Psoas muscle (tissue), 8 donors: Measurements from ENCODE around the gene XPA. TPM values are rescaled to one million over a fixed set of nuclear protein-coding genes. Genes with fewer than 3 reads are reported as not detected.
A peak's percentile ranks its signal among the peaks of the same experiment; 100 is the strongest.
"Not testable (repeated sequence)": the region's sequence is repeated elsewhere in the genome, so short reads cannot be mapped to it uniquely, and the experiment has no call there.

Experiments
- ATAC-seq, 4 donors: fragments of 200-7000 bp; cut with Tn5 transposase; one replicate each; pipeline ENCODE4 v1.9.1; 2020; ENCODE audit warnings: moderate library complexity in 3 of 4, mild to moderate bottlenecking in 2 of 4
- DNase-seq, 2 donors: peaks; one replicate each; pipeline ENCODE4 v3.0.0-alpha.2; 2020
- H3K27ac ChIP-seq: fragments of 200-600 bp; one replicate; pipeline ENCODE4 v1.8.0; 2022
- H3K27me3 ChIP-seq, 3 donors: fragments of 200-600 bp in 1 of 3; one replicate each; pipeline versions ENCODE4 v1.6.1 to v1.8.0; 2013 to 2022; ENCODE audit warnings: low read length in 2 of 3, mild to moderate bottlenecking in 2 of 3, moderate library complexity in 1 of 3; ENCODE audit not compliant: insufficient read depth in 3 of 3
- H3K36me3 ChIP-seq, 2 donors: fragments of 200-600 bp in 1 of 2; one replicate each; pipeline versions ENCODE4 v1.6.1 to v1.8.0; 2013 to 2022; ENCODE audit warnings: low read depth in 1 of 2, mild to moderate bottlenecking in 1 of 2, moderate library complexity in 1 of 2; ENCODE audit not compliant: insufficient read depth in 1 of 2
- H3K4me1 ChIP-seq: fragments of 200-600 bp; one replicate; pipeline ENCODE4 v1.8.0; 2022
- H3K4me3 ChIP-seq: fragments of 200-600 bp; one replicate; pipeline ENCODE4 v1.8.0; 2022; ENCODE audit warnings: mild to moderate bottlenecking
- H3K9me3 ChIP-seq: fragments of 200-600 bp; one replicate; pipeline ENCODE4 v1.8.0; 2022
- CTCF ChIP-seq: fragments of 200-600 bp; IDR thresholded peaks from one replicate; pipeline ENCODE4 v1.8.0; 2022; ENCODE audit warnings: antibody characterized with exemption
- WGBS, 3 donors: extraction: QIAGEN DNeasy Blood & Tissue Kit; methylation state at CpG; one replicate each; pipeline versions ENCODE4 v1.1.6 to v1.1.7; 2013; 5-methylcytosine and 5-hydroxymethylcytosine counted together
- intact Hi-C, 2 donors: fragments of 100-400 bp; cut with DNase I; formaldehyde crosslinking; loops; one replicate each; pipeline versions ENCODE4 v1.11.0 to v1.14.2; 2022
- long read RNA-seq, 2 donors: library from polyadenylated mRNA; unstranded; transcript quantifications; one replicate each; pipeline ENCODE4 v2.0.0, GENCODE V29; 2021
- polyA plus RNA-seq, 3 donors: library from polyadenylated mRNA; stranded (reverse); fragments of 200-250 nt; gene quantifications; one replicate each; pipeline ENCODE4 v1.2.3, GENCODE V29; 2013
- total RNA-seq, 4 donors: library from RNA; stranded (reverse); fragmentation: NEBNext Ultra II Directional in 2 of 4; extraction: Animal tissue kit (Norgen Biotek cat#: 25700) in 2 of 4; gene quantifications; one replicate each; pipeline versions ENCODE4 v1.2.1 to v1.2.4, GENCODE V29; 2021 to 2023
- donor health status: healthy with polysubstance abuse.
- donor health status: DM: no; HTN: no; CAD: no; lungs with moderate emphysema.
- donor health status: Bipolar disorder and iron deficiency.
- donor health status: healthy.
- donor health status: DM: yes; HTN: yes; CAD: no.
- donor health status: DM: no; HTN: no; CAD: no.
- donor health status: DM: no; HTN: no; CAD: no.
- donor health status: DM: yes; HTN: yes; CAD: no.

Gene XPA
- total RNA-seq, result 10 to 100 TPM in 3 of 4 donors, 1 to 10 TPM in 1; 9.0 to 17.6 (median 10.9) TPM
- polyA plus RNA-seq, result 10 to 100 TPM in 1 of 3 donors, 1 to 10 TPM in 2; 5.2 to 12.8 (median 8.5) TPM
- long read RNA-seq, donor 1, partial matches to known transcripts, result 0 of 7 reads
- long read RNA-seq, donor 1, other reads (novel, unspliced or antisense), result 4 of 7 reads
- long read RNA-seq, donor 2, transcript XPA-201 (6 exons, 1,417 nt), result major isoform, 13 of 26 reads
- long read RNA-seq, donor 2, partial matches to known transcripts, result 7 of 26 reads
- long read RNA-seq, donor 2, other reads (novel, unspliced or antisense), result 6 of 26 reads

DNA sequence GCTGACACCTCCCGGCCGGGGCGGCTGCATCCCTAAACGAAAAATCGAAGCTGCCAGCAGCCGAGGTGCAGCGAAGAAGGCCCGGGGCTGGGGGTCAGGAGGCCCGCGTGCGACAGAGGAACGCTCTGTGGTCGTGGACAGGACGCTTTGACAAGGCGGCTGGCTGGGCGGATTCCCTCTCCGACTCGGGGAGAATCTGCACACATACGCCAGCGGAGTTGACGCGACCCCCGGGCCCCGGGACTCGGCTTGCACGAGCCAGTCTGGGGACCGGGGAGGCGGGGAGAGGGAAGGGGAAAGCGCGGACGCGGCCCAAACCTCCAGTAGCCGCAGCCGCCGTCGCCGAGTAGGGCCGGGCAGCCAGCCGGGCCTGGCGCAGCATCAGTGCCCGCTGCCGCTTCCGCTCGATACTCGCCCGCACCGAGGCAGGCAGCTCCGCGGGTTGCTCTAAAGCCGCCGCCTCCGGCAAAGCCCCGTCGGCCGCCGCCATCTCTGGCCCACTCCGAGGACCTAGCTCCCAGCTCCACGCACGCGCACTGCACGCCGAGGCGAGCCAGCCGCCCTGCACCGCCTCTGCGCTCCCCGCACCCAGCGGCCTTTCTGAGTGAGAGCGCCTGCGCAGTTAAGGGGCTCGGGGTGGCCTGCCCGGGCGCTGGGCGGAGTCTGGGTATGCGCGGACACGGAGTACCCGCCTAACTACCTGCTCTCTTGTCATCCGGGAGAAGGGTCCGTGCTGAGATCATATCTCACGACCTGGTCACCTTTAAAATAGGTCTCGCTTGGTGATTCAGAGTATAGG, at the start of gene XPA:
XPA (minus strand) TSS at position 538 of the 799 bp plus-strand sequence; CDS start at position 490, 48 bp downstream.
- no peak for TF ChIP-seq CTCF
- H3K9me3 ChIP-seq, result no peaks in the 10 kb centered on the region
- H3K4me1 ChIP-seq, result peaks cover 29% of the 10 kb centered on the region
- ATAC-seq (peak; percentile 99), DNase-seq (peak; percentile 98 to 99)
- WGBS, 3 donors, result 0% methylated on average over 65 to 82 of the region's 82 CpGs
- peak within 1 kb of the TSS; percentile 91 for H3K4me3 ChIP-seq
- peak within 1 kb of the TSS; percentile 95 for H3K27ac ChIP-seq
- H3K36me3 ChIP-seq, result peaks cover 0 to 18% of the 10 kb centered on the region in 2 donors
- intact Hi-C loops, result loop anchor here (5.0 to 10.0 kb wide), 2 partner anchors 232 to 285 kb away; partner anchors contain the start of gene ANP32B (in 1 of the 2)
- H3K27me3 ChIP-seq, result no peaks in the 10 kb centered on the region

DNA sequence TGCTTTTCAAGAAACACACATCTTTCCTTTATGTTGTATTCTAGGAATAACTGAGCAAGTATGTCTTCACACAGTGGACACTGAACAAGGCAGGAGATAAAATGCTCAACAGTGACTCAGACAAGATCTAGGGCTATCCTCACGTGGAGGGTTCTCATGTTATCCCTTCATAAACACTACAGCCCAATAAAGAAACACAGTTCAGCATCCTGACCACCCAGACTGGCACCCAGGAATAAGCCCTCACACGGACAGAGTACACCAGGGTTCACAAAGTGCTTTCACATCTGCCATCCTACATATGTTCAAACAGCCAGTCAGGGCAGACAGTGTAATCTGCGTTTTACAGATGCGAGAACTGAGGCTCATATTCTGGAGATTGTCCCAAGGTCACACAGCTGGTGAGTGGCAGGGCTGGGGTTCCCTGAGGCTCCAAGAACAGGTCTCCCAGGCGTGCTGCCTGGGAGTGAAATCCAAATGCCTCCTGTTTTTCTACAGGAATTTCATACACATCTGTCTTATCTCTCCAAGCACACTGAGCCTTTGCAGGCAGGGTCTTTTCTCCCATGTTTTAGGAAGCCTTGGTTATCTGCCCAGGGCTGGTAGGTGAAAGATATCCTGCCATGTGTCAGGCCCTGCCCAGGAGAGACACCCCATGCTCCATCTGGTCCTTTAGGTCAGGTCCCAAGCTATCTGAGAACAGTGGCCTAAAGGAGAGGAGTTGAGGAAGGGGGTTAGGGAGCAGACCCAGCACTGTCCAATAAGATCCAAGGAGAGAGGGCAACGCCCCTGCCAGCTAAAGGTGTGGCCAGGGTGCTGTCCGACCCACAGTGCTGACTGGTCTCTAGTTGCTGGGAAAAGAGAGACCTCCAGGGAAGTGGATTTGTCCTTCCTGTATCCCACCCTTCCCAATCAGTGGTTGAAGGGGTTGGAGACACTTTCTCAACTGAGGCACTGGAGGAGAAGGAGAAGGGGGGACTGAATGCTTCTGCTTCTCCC, 47.9 kb upstream of the XPA start:
- WGBS, 3 donors, result 34 to 39% (median 34%) methylated on average over 7 of the region's 7 CpGs
- ATAC-seq (no peak), DNase-seq (no peak)
- Histone ChIP-seq H3K36me3 (no peaks in the 10 kb centered on the region), H3K9me3 (no peaks in the 10 kb centered on the region), H3K27me3 (peaks cover 0 to 17% (median 0%) of the 10 kb centered on the region in 3 donors), H3K4me3 (no peak overlapping the region), H3K27ac (no peak overlapping the region), H3K4me1 (peaks cover 8% of the 10 kb centered on the region)
- intact Hi-C loops, result no loop called here
- TF ChIP-seq CTCF, result no peak

GRCh38 chr9:97744025-97744424, 46.9 kb upstream of the XPA start:
- peaks cover 0 to 21% (median 3%) of the 10 kb centered on the region in 3 donors for H3K27me3 ChIP-seq
- intact Hi-C loops, DNase-seq, H3K4me3 ChIP-seq, H3K36me3 ChIP-seq, H3K4me1 ChIP-seq, H3K9me3 ChIP-seq, H3K27ac ChIP-seq, ATAC-seq: not testable (repeated sequence)
- WGBS, 3 donors, result 68 to 71% (median 71%) methylated on average over 7 of the region's 7 CpGs

GRCh38 chr9:97742545-97742944, 45.4 kb upstream of the XPA start:
- TF ChIP-seq CTCF, result no peak
- H3K4me1 ChIP-seq, result peaks cover 8% of the 10 kb centered on the region
- H3K4me3 ChIP-seq, result no peak overlapping the region
- H3K36me3 ChIP-seq, result no peaks in the 10 kb centered on the region
- ATAC-seq, result no peak
- WGBS, 3 donors, result 73 to 88% (median 79%) methylated on average over 10 of the region's 10 CpGs
- DNase-seq, result no peak
- intact Hi-C loops, result no loop called here
- H3K9me3 ChIP-seq, result no peaks in the 10 kb centered on the region
- peaks cover 0 to 24% (median 3%) of the 10 kb centered on the region in 3 donors for H3K27me3 ChIP-seq
- H3K27ac ChIP-seq, result no peak overlapping the region
